Measurements from ENCODE around the gene KIF7. TPM values are rescaled to one million over a fixed set of nuclear protein-coding genes. Genes with fewer than 3 reads are reported as not detected.

The KIF7 gene
- polyA plus RNA-seq, 1 donor (not counting 4 experiments of a cell fraction or from before 2014, with no cell fraction given): 0.54 TPM

DNA sequence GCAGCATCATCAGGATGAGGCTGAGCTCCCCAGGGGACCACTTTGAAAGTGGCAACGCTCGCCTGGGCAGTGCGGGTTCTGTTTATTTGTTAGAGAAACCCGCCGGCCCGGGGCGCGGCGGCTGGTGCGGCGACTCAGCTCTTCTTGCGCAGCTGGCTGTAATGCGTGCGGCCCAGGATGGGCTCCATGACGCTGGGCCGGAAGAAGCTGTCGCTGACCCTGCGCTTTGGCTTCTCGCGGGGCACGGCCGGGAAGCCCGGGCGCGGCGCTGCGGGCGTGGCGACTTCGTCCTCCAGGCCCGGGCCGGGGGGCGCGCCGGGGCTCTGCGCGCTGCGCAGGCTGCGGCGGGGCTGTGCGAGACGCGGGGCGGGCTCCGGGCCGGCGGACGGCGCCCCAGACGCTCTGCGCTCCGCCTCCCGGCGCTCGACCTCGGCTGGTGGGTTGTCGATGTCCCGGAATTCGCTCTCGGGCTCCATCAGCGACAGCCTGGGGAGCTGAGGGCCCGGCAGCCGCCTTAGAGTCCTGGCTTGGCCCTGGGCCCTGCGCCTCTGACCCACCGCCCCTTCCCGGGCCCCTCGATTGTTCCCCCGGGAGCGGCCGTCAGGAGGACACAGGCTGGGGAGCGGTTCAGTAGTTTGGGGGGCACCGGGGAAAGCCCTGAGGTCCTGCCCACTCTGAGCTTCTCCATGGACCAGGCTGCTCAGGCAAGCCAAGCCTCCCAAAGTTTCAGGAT, 10.3 kb upstream of the KIF7 start:
- H3K36me3 ChIP-seq (ENCODE audit: control insufficient read depth in 2 of 2, extremely low read depth in 1 of 2, insufficient read depth in 2 of 2, low read length in 2 of 2): no peaks in the 10 kb centered on the region
- no peak overlapping the region for H3K9ac ChIP-seq (ENCODE audit: control insufficient read depth, extremely low read depth, insufficient read depth, low read length)
- dilution Hi-C loops (cut with MboI; ENCODE audit: extremely low pct_ligation_motif_present, low sequenced_read_pairs): no loop called here
- H3K9me1 ChIP-seq (ENCODE audit: control insufficient read depth, extremely low read depth, insufficient read depth, low read length): no peaks in the 10 kb centered on the region
- DNase-seq (ENCODE audit: low read depth, low spot score): no peak
- TF ChIP-seq, protein P1, sequence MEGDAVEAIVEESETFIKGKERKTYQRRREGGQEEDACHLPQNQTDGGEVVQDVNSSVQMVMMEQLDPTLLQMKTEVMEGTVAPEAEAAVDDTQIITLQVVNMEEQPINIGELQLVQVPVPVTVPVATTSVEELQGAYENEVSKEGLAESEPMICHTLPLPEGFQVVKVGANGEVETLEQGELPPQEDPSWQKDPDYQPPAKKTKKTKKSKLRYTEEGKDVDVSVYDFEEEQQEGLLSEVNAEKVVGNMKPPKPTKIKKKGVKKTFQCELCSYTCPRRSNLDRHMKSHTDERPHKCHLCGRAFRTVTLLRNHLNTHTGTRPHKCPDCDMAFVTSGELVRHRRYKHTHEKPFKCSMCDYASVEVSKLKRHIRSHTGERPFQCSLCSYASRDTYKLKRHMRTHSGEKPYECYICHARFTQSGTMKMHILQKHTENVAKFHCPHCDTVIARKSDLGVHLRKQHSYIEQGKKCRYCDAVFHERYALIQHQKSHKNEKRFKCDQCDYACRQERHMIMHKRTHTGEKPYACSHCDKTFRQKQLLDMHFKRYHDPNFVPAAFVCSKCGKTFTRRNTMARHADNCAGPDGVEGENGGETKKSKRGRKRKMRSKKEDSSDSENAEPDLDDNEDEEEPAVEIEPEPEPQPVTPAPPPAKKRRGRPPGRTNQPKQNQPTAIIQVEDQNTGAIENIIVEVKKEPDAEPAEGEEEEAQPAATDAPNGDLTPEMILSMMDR (optimal IDR thresholded peaks at IDR 0.05 in 1 of 3, IDR thresholded peaks at IDR 0.05 in 1 of 3, conservative IDR thresholded peaks at IDR 0.05 in 1 of 3; ENCODE audit: extremely low read depth in 1 of 3, insufficient read depth in 2 of 3, low read length in 3 of 3): no peak
- no peak for TF ChIP-seq EZH2 (IDR thresholded peaks at IDR 0.05; ENCODE audit: low read length)
- H4K20me1 ChIP-seq (ENCODE audit: control insufficient read depth, extremely low read depth, insufficient read depth, low read length): no peaks in the 10 kb centered on the region
- H3K9me3 ChIP-seq (ENCODE audit: control insufficient read depth, low read depth, low read length): no peaks in the 10 kb centered on the region
- peak overlapping the region; percentile 64 for H3K4me2 ChIP-seq (ENCODE audit: control insufficient read depth, extremely low read depth, insufficient read depth, low read depth, low read length)
- peaks cover 10% of the 10 kb centered on the region for H3K4me1 ChIP-seq (ENCODE audit: control insufficient read depth, extremely low read depth, insufficient read depth, low read length)
- no peak for FAIRE-seq
- H3K79me2 ChIP-seq (ENCODE audit: control insufficient read depth, insufficient read depth, low read length): no peaks in the 10 kb centered on the region
- H2AFZ ChIP-seq (ENCODE audit: control insufficient read depth, low read length): peak overlapping the region; percentile 54
- H3K27ac ChIP-seq (ENCODE audit: control insufficient read depth, insufficient read depth, low read length): no peak overlapping the region
- no peaks in the 10 kb centered on the region for H3K27me3 ChIP-seq (ENCODE audit: control insufficient read depth, extremely low read depth, insufficient read depth, low read length)
- H3K4me3 ChIP-seq (ENCODE audit: control insufficient read depth in 2 of 3, extremely low read depth in 1 of 3, insufficient read depth in 2 of 3, low read depth in 1 of 3, low read length in 3 of 3): peak overlapping the region in 2 of 3 experiments; percentile 18 to 21

DNA sequence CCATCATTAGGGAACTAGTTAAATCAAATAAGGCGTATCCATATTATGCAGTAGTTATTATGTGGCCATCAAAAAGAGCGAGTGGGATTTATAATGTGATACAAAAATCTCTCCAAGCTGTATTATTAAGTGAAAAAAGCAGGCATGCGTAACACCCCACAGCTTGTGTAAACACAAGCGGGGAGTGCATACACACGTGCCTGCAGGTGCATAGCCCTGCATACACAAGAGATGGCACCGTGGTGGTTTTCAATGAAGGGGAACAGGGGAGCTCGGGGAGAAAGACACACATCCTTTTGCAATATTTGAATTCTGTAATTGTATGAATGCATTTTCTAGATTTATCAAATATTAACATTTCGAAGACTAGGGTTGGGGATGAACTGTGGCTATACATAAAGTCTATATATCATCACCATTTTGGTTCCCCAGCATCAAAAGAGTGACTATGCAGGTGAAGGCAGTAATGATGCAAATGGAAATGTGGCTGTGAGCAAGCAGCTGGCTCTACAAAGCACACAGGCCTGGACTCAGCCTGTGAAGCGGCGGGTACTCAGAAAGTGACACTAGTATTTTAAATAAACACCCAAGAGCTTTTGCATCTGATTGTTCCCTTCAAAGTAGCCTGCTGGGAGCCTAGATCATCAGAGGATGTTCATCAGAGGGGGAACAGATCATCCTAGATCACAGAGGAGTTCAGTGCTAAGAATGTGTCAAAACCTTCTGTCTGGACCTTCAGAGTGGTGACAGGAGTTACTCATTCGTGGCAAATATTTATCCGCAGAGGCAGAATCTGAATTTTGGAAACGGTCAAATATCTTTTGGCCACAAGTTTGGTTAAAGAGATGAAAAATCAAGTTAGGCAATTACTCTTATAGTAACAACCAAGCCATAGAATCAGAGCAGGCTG, 9.4 kb upstream of the KIF7 start:
- no peak for DNase-seq (ENCODE audit: low read depth, low spot score)
- dilution Hi-C loops (cut with MboI; ENCODE audit: extremely low pct_ligation_motif_present, low sequenced_read_pairs): no loop called here

More for the DNA sequence above, 9.4 kb upstream of the KIF7 start:
- peak overlapping the region; percentile 64 for H3K4me2 ChIP-seq (ENCODE audit: control insufficient read depth, extremely low read depth, insufficient read depth, low read depth, low read length)
- no peaks in the 10 kb centered on the region for H3K79me2 ChIP-seq (ENCODE audit: control insufficient read depth, insufficient read depth, low read length)
- no peaks in the 10 kb centered on the region for H3K27me3 ChIP-seq (ENCODE audit: control insufficient read depth, extremely low read depth, insufficient read depth, low read length)
- TF ChIP-seq, protein P1 (optimal IDR thresholded peaks at IDR 0.05 in 1 of 3, IDR thresholded peaks at IDR 0.05 in 1 of 3, conservative IDR thresholded peaks at IDR 0.05 in 1 of 3; ENCODE audit: extremely low read depth in 1 of 3, insufficient read depth in 2 of 3, low read length in 3 of 3): no peak
- no peak for TF ChIP-seq EZH2 (IDR thresholded peaks at IDR 0.05; ENCODE audit: low read length)
- peaks cover 10% of the 10 kb centered on the region for H3K4me1 ChIP-seq (ENCODE audit: control insufficient read depth, extremely low read depth, insufficient read depth, low read length)
- H3K9me3 ChIP-seq (ENCODE audit: control insufficient read depth, low read depth, low read length): no peaks in the 10 kb centered on the region
- H3K9me1 ChIP-seq (ENCODE audit: control insufficient read depth, extremely low read depth, insufficient read depth, low read length): no peaks in the 10 kb centered on the region
- no peak overlapping the region for H3K4me3 ChIP-seq (ENCODE audit: control insufficient read depth in 2 of 3, extremely low read depth in 1 of 3, insufficient read depth in 2 of 3, low read depth in 1 of 3, low read length in 3 of 3)
- no peaks in the 10 kb centered on the region for H4K20me1 ChIP-seq (ENCODE audit: control insufficient read depth, extremely low read depth, insufficient read depth, low read length)
- peak; percentile 20 for FAIRE-seq
- H3K27ac ChIP-seq (ENCODE audit: control insufficient read depth, insufficient read depth, low read length): no peak overlapping the region
- no peak overlapping the region for H2AFZ ChIP-seq (ENCODE audit: control insufficient read depth, low read length)
- no peaks in the 10 kb centered on the region for H3K36me3 ChIP-seq (ENCODE audit: control insufficient read depth in 2 of 2, extremely low read depth in 1 of 2, insufficient read depth in 2 of 2, low read length in 2 of 2)
- no peak overlapping the region for H3K9ac ChIP-seq (ENCODE audit: control insufficient read depth, extremely low read depth, insufficient read depth, low read length)

Measured in keratinocyte (primary cell).